HCT116 (cell line): ENCODE measurements around the gene C9orf78. TPM values are rescaled to one million over a fixed set of nuclear protein-coding genes. Genes with fewer than 3 reads are reported as not detected.

Experiments
- ATAC-seq: fragments of 200-7000 bp; cut with Tn5 transposase; 2 replicates; pipeline ENCODE4 v1.9.1; 2020; ENCODE audit warnings: mild to moderate bottlenecking, moderate library complexity
- BruUV-seq: library from RNA; stranded (reverse); fragments of 400-500 nt; replicated peaks from 2 replicates; lab custom pipeline; 2021; lab: Mats Ljungman, UMichigan
- CTCF ChIA-PET: fragments of 300-600 bp; sonication (Branson Sonifier 250); formaldehyde crosslinking; loops from one replicate; lab custom pipeline; 2021; ENCODE audit warnings: antibody characterized with exemption; lab: Charles Lee
- POLR2A ChIA-PET: fragments of 300-600, 350-600 bp; sonication (Branson Sonifier 250); formaldehyde crosslinking; loops from one replicate; lab custom pipeline; 2021; ENCODE audit warnings: antibody characterized with exemption; lab: Charles Lee
- RAD21 ChIA-PET, 2 experiments: fragments of 300-600 bp; sonication (Branson Sonifier 250); formaldehyde crosslinking; loops; one replicate each; lab custom pipeline; 2023; ENCODE audit warnings: low total read pairs in 2 of 2; ENCODE audit not compliant: uncharacterized antibody in 2 of 2, unreplicated experiment in 2 of 2, low non-redundant PET in 1 of 2; lab: Charles Lee
- DNase-seq: peaks from one replicate; pipeline ENCODE4 v3.0.0-alpha.2; 2010; ENCODE audit warnings: low read depth, low spot score
- H2AFZ ChIP-seq: fragments of 200-600 bp; shearing (Covaris generic), sonication (generic); 2 replicates; pipeline ENCODE4 v1.6.1; 2017; ENCODE audit warnings: low read depth, mixed run types, mixed read lengths, antibody characterized with exemption, low read length; ENCODE audit not compliant: poor library complexity, severe bottlenecking
- H3K27ac ChIP-seq: 2 replicates; pipeline ENCODE4 v1.5.1; 2012; ENCODE audit warnings: low read depth, low read length
- H3K27me3 ChIP-seq: fragments of 200-600 bp; sonication (generic); 2 replicates; pipeline ENCODE4 v1.6.1; 2016; ENCODE audit warnings: mixed run types, low read length, mixed read lengths; ENCODE audit not compliant: insufficient read depth
- H3K36me3 ChIP-seq, 2 experiments: fragments of 200-500 bp in 1 of 2; fragments of 200-600 bp in 1 of 2; sonication (Bioruptor generic) in 1 of 2; sonication (generic) in 1 of 2; 2 replicates each; pipeline versions ENCODE4 v1.5.1 to v1.6.1; 2014 to 2016; ENCODE audit warnings: low read length in 2 of 2, inconsistent platforms in 1 of 2, mixed read lengths in 1 of 2, mixed run types in 1 of 2; ENCODE audit not compliant: insufficient read depth in 2 of 2, control insufficient read depth in 1 of 2
- H3K4me1 ChIP-seq, 2 experiments: fragments of 200-600 bp in 1 of 2; sonication (generic) in 1 of 2; 2 replicates each; pipeline versions ENCODE4 v1.5.1 to v1.6.1; 2012 to 2017; ENCODE audit warnings: low read length in 2 of 2, inconsistent platforms in 1 of 2, mild to moderate bottlenecking in 1 of 2, mixed read lengths in 1 of 2, mixed run types in 1 of 2, moderate library complexity in 1 of 2; ENCODE audit not compliant: insufficient read depth in 2 of 2, control insufficient read depth in 1 of 2
- H3K4me2 ChIP-seq: fragments of 200-600 bp; sonication (generic); 2 replicates; pipeline ENCODE4 v1.6.1; 2017; ENCODE audit warnings: mixed run types, low read length, mixed read lengths
- H3K4me3 ChIP-seq, 2 experiments: fragments of 200-600 bp in 1 of 2; sonication (generic) in 1 of 2; replicated peaks in 1 of 2; 2 replicates each; pipeline ENCODE4 v1.5.1; 2011 to 2016; ENCODE audit warnings: low read length in 2 of 2, control low read depth in 1 of 2, low read depth in 1 of 2, mild to moderate bottlenecking in 1 of 2, mixed read lengths in 1 of 2, mixed run types in 1 of 2
- H3K79me2 ChIP-seq: fragments of 200-600 bp; sonication (generic); 2 replicates; pipeline ENCODE4 v1.6.1; 2017; ENCODE audit warnings: mild to moderate bottlenecking, mixed run types, low read length, moderate library complexity, mixed read lengths; ENCODE audit not compliant: insufficient read depth
- H3K9ac ChIP-seq: fragments of 200-600 bp; sonication (generic); 2 replicates; pipeline ENCODE4 v1.6.1; 2016; ENCODE audit warnings: low read length, mixed read lengths
- H3K9me2 ChIP-seq: fragments of 200-600 bp; sonication (generic), shearing (Covaris generic); 2 replicates; pipeline ENCODE4 v1.6.1; 2017; ENCODE audit warnings: mixed run types, mild to moderate bottlenecking, moderate library complexity; ENCODE audit not compliant: insufficient read depth
- H3K9me3 ChIP-seq, 2 experiments: fragments of 200-500 bp in 1 of 2; fragments of 200-600 bp in 1 of 2; sonication (Bioruptor generic) in 1 of 2; sonication (generic) in 1 of 2; 2 replicates each; pipeline ENCODE4 v1.6.1; 2014 to 2017; ENCODE audit warnings: low read length in 2 of 2, mixed read lengths in 2 of 2, inconsistent platforms in 1 of 2, low read depth in 1 of 2, mild to moderate bottlenecking in 1 of 2, mixed run types in 1 of 2, moderate library complexity in 1 of 2; ENCODE audit not compliant: control insufficient read depth in 1 of 2, insufficient read depth in 1 of 2
- H4K20me1 ChIP-seq: fragments of 200-600 bp; sonication (generic), shearing (Covaris generic); 2 replicates; pipeline ENCODE4 v1.6.1; 2017; ENCODE audit warnings: mixed run types, mild to moderate bottlenecking, moderate library complexity; ENCODE audit not compliant: insufficient read depth
- ELF1 ChIP-seq: IDR thresholded peaks from 2 replicates; pipeline ENCODE4 v1.6.1; 2012; ENCODE audit warnings: low read depth, borderline replicate concordance
- FOSL1 ChIP-seq: IDR thresholded peaks from 2 replicates; pipeline ENCODE4 v1.6.1; 2012; ENCODE audit warnings: low read depth
- JUND ChIP-seq: IDR thresholded peaks from 2 replicates; pipeline ENCODE4 v1.6.1; 2012
- REST ChIP-seq: IDR thresholded peaks from 2 replicates; pipeline ENCODE4 v1.6.1; 2012; ENCODE audit warnings: low read depth
- SIN3A ChIP-seq: IDR thresholded peaks from 2 replicates; pipeline ENCODE4 v1.6.1; 2012; ENCODE audit warnings: low read depth
- SP1 ChIP-seq: IDR thresholded peaks from 2 replicates; pipeline ENCODE4 v1.6.1; 2012; ENCODE audit warnings: low read depth
- SRF ChIP-seq: IDR thresholded peaks from 2 replicates; pipeline ENCODE4 v1.6.1; 2012; ENCODE audit warnings: low read depth
- TCF7L2 ChIP-seq: IDR thresholded peaks from 2 replicates; pipeline ENCODE4 v1.7.0; 2011; ENCODE audit warnings: borderline replicate concordance, inconsistent platforms; ENCODE audit not compliant: insufficient read depth, insufficient read length; ENCODE audit errors: extremely low read depth
- ZBTB33 ChIP-seq: IDR thresholded peaks from 2 replicates; pipeline ENCODE4 v1.6.1; 2011; ENCODE audit warnings: mild to moderate bottlenecking, low read length, moderate library complexity; ENCODE audit not compliant: insufficient replicate concordance; ENCODE audit errors: extremely low read depth
- ZFX ChIP-seq: fragments of 450-650 bp; IDR thresholded peaks from 2 replicates; pipeline ENCODE4 v1.6.1; 2017
- intact Hi-C: fragments of 100-400 bp; cut with micrococcal nuclease; formaldehyde crosslinking; loops from 2 replicates; pipeline ENCODE4 v1.10.0; 2022
- total RNA-seq: library from RNA; stranded (reverse); gene quantifications from one replicate; pipeline ENCODE4 v1.2.1, GENCODE V29; 2021; ENCODE audit not compliant: unreplicated experiment

The C9orf78 gene
- total RNA-seq, 1 experiment from 2014 or later, result 41.4 TPM

- Histone ChIP-seq H3K27me3 (no peaks in the 10 kb centered on the region), H4K20me1 (no peaks in the 10 kb centered on the region), H2AFZ (no peak overlapping the region)
- intact Hi-C loops, result no loop called here
- no peak for ATAC-seq
- TF ChIP-seq SP1, result no peak
- no peak for TF ChIP-seq ZFX
- TF ChIP-seq SIN3A, result no peak
- TF ChIP-seq FOSL1, result no peak
- TF ChIP-seq, all 23 proteins: peak for 0
- Histone ChIP-seq H3K27ac (no peak overlapping the region), H3K9ac (no peak overlapping the region), H3K4me3 (no peak overlapping the region), H3K4me2 (no peak overlapping the region), H3K36me3 (no peaks in the 10 kb centered on the region), H3K4me1 (peaks cover 22 to 31% of the 10 kb centered on the region in 2 experiments), H3K9me3 (no peaks in the 10 kb centered on the region), H3K79me2 (no peaks in the 10 kb centered on the region), H3K9me2 (no peaks in the 10 kb centered on the region)
- DNase-seq, result no peak
- RAD21 ChIA-PET, result no interaction called here
- POLR2A ChIA-PET, result no interaction called here
- no TSS peak for BruUV-seq
- CTCF ChIA-PET, result no interaction called here
These were observed 46.7 kb upstream of the C9orf78 start for GRCh38 chr9:129881547-129882324.

- Histone ChIP-seq H3K9ac (no peak overlapping the region), H3K27me3 (no peaks in the 10 kb centered on the region), H3K79me2 (no peaks in the 10 kb centered on the region), H3K4me2 (no peak overlapping the region), H3K4me3 (no peak overlapping the region), H3K9me3 (no peaks in the 10 kb centered on the region), H3K4me1 (peaks cover 16 to 24% of the 10 kb centered on the region in 2 experiments), H4K20me1 (no peaks in the 10 kb centered on the region), H2AFZ (no peak overlapping the region), H3K9me2 (no peaks in the 10 kb centered on the region), H3K36me3 (no peaks in the 10 kb centered on the region), H3K27ac (no peak overlapping the region)
- intact Hi-C loops, result no loop called here
- ChIA-PET POLR2A (no interaction called here), RAD21 (no interaction called here), CTCF (no interaction called here)
- no TSS peak for BruUV-seq
- DNase-seq, result no peak
- no peak for ATAC-seq
- TF ChIP-seq REST (no peak), JUND (no peak), TCF7L2 (no peak), ELF1 (no peak), FOSL1 (no peak), SRF (no peak), SP1 (no peak), ZBTB33 (no peak)
These were observed 45.8 kb upstream of the C9orf78 start for GRCh38 chr9:129880654-129881546.
